ENCODE results near the gene DTX3. TPM values are rescaled to one million over a fixed set of nuclear protein-coding genes. Genes with fewer than 3 reads are reported as not detected.

DTX3 gene
- total RNA-seq, 1 experiment from 2014 or later = 67.5 TPM

GRCh38 chr12:57623385-57623784 is 18.8 kb downstream of the DTX3 start:
- Histone ChIP-seq H3K14ac (ENCODE audit: insufficient read depth, low read length) (no peak overlapping the region), H3T11ph (ENCODE audit: low read length) (no peak overlapping the region), H3K23me2 (ENCODE audit: insufficient read length, low read depth, low read length, poor library complexity, severe bottlenecking) (peaks cover 19% of the 10 kb centered on the region), H4K91ac (ENCODE audit: insufficient read length, low read depth, low read length) (no peak overlapping the region), H2AK5ac (ENCODE audit: insufficient read length, low read length) (no peak overlapping the region), H2BK15ac (ENCODE audit: low read depth, low read length) (no peak overlapping the region), H3K79me1 (ENCODE audit: insufficient read depth, low read depth, low read length, poor library complexity, severe bottlenecking) (no peaks in the 10 kb centered on the region), H2BK120ac (ENCODE audit: low read depth, low read length, poor library complexity, severe bottlenecking) (no peak overlapping the region), H3K18ac (ENCODE audit: insufficient read length, low read depth, low read length) (no peak overlapping the region), H3K4me2 (ENCODE audit: insufficient read depth, insufficient read length, low read length) (no peak overlapping the region), H3K79me2 (ENCODE audit: insufficient read depth, low read length) (no peaks in the 10 kb centered on the region), H2BK12ac (ENCODE audit: insufficient read length, low read depth, low read length) (no peak overlapping the region), H3K9me3 (ENCODE audit: control insufficient read depth, low read depth, low read length) (no peaks in the 10 kb centered on the region), H2BK20ac (ENCODE audit: low read depth, low read length, poor library complexity, severe bottlenecking) (no peak overlapping the region), H3K27me3 (ENCODE audit: insufficient read depth, low read length) (peaks cover 95% of the 10 kb centered on the region), H3K4me1 (ENCODE audit: insufficient read depth, low read length) (no peaks in the 10 kb centered on the region), H4K5ac (ENCODE audit: insufficient read length, low read depth, low read length) (no peak overlapping the region), H2BK5ac (ENCODE audit: insufficient read length, low read length) (no peak overlapping the region), H2AFZ (ENCODE audit: low read length) (no peak overlapping the region), H3K27ac (ENCODE audit: insufficient read length, low read depth, low read length) (no peak overlapping the region), H3K4ac (ENCODE audit: low read depth, low read length) (no peak overlapping the region), H3K56ac (ENCODE audit: insufficient read length, low read depth, low read length) (no peak overlapping the region), H4K8ac (replicated peaks; ENCODE audit: insufficient read length, low read depth, low read length) (no peak overlapping the region), H4K20me1 (ENCODE audit: control insufficient read depth, insufficient read depth, insufficient read length) (no peaks in the 10 kb centered on the region), H3K23ac (ENCODE audit: insufficient read length, low read depth, low read length) (no peak overlapping the region), H3K9ac (ENCODE audit: extremely low read depth, insufficient read length, low read length) (no peak overlapping the region)
- H3K27ac Mint-ChIP-seq = no peak overlapping the region
- WGBS (ENCODE audit: extremely low coverage, insufficient read length, low lambda C conversion rate) = 100% methylated on average over 1 of the region's 2 CpGs
- peaks cover 97% of the 10 kb centered on the region for H3K27me3 Mint-ChIP-seq (ENCODE audit: low read depth)
- no peak overlapping the region; a peak in 1 of 5 replicates for H3K4me3 Mint-ChIP-seq
- H3K36me3 Mint-ChIP-seq (ENCODE audit: insufficient read depth in 1 of 3, low read depth in 3 of 3) = no peaks in the 10 kb centered on the region; a peak in 3 of 7 replicates
- TF ChIP-seq, protein P1, sequence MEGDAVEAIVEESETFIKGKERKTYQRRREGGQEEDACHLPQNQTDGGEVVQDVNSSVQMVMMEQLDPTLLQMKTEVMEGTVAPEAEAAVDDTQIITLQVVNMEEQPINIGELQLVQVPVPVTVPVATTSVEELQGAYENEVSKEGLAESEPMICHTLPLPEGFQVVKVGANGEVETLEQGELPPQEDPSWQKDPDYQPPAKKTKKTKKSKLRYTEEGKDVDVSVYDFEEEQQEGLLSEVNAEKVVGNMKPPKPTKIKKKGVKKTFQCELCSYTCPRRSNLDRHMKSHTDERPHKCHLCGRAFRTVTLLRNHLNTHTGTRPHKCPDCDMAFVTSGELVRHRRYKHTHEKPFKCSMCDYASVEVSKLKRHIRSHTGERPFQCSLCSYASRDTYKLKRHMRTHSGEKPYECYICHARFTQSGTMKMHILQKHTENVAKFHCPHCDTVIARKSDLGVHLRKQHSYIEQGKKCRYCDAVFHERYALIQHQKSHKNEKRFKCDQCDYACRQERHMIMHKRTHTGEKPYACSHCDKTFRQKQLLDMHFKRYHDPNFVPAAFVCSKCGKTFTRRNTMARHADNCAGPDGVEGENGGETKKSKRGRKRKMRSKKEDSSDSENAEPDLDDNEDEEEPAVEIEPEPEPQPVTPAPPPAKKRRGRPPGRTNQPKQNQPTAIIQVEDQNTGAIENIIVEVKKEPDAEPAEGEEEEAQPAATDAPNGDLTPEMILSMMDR (conservative IDR thresholded peaks at IDR 0.05) = no peak
- peaks cover 0 to 5% of the 10 kb centered on the region in 2 experiments; a peak in 3 of 5 replicates for H3K9me3 Mint-ChIP-seq
- DNase-seq = no peak
- peaks cover 27 to 43% of the 10 kb centered on the region in 2 experiments for H3K4me1 Mint-ChIP-seq
